WTC11 (cell line): Measurements from ENCODE around the gene EPX. TPM values are rescaled to one million over a fixed set of nuclear protein-coding genes. Genes with fewer than 3 reads are reported as not detected.

Source experiments
- AR ChIP-seq: fragments of 250-450 bp; sonication (Bioruptor Pico); IDR thresholded peaks from 2 replicates; pipeline ENCODE4 v1.9.0; 2021; ENCODE audit warnings: mild to moderate bottlenecking
- ATF2 ChIP-seq: sonication (generic); formaldehyde crosslinking; IDR thresholded peaks from 2 replicates; pipeline ENCODE4 v1.8.1; 2022; ENCODE audit warnings: low read depth, missing genetic modification reagents, borderline replicate concordance
- E2F5 ChIP-seq: sonication (generic); formaldehyde crosslinking; IDR thresholded peaks from 2 replicates; pipeline ENCODE4 v1.8.1; 2022; ENCODE audit warnings: mild to moderate bottlenecking, moderate library complexity, missing genetic modification reagents
- ERG ChIP-seq: fragments of 250-450 bp; sonication (Bioruptor Pico); IDR thresholded peaks from 2 replicates; pipeline ENCODE4 v1.8.0; 2021; ENCODE audit warnings: mild to moderate bottlenecking
- ESRRA ChIP-seq: sonication (generic); formaldehyde crosslinking; IDR thresholded peaks from 2 replicates; pipeline ENCODE4 v1.8.1; 2022; ENCODE audit warnings: mild to moderate bottlenecking, missing genetic modification reagents, borderline replicate concordance
- FOXK1 ChIP-seq: sonication (generic); formaldehyde crosslinking; IDR thresholded peaks from 2 replicates; pipeline ENCODE4 v1.8.0; 2022; ENCODE audit warnings: mild to moderate bottlenecking, moderate library complexity, missing genetic modification reagents
- GABPB1 ChIP-seq: sonication (generic); formaldehyde crosslinking; IDR thresholded peaks from 2 replicates; pipeline ENCODE4 v1.8.1; 2023; ENCODE audit warnings: mild to moderate bottlenecking, missing genetic modification reagents
- GRHL2 ChIP-seq: fragments of 250-450 bp; sonication (Bioruptor Pico); IDR thresholded peaks from 2 replicates; pipeline ENCODE4 v1.8.0; 2022; ENCODE audit warnings: mild to moderate bottlenecking, moderate library complexity; ENCODE audit not compliant: insufficient replicate concordance, severe bottlenecking
- JUN ChIP-seq: sonication (generic); formaldehyde crosslinking; IDR thresholded peaks from 2 replicates; pipeline ENCODE4 v1.8.0; 2023; ENCODE audit warnings: mild to moderate bottlenecking, missing genetic modification reagents
- KAT7 ChIP-seq: sonication (generic); formaldehyde crosslinking; IDR thresholded peaks from 2 replicates; pipeline ENCODE4 v1.8.1; 2023; ENCODE audit warnings: missing genetic modification reagents, mild to moderate bottlenecking, borderline replicate concordance
- MYBL2 ChIP-seq: sonication (generic); formaldehyde crosslinking; IDR thresholded peaks from 2 replicates; pipeline ENCODE4 v1.8.1; 2023; ENCODE audit warnings: mild to moderate bottlenecking, moderate library complexity, missing genetic modification reagents
- SMAD3 ChIP-seq: sonication (generic); formaldehyde crosslinking; IDR thresholded peaks from 2 replicates; pipeline ENCODE4 v1.8.0; 2022; ENCODE audit warnings: missing genetic modification reagents, mild to moderate bottlenecking, borderline replicate concordance
- SP1 ChIP-seq: sonication (generic); formaldehyde crosslinking; conservative IDR thresholded peaks from 2 replicates; pipeline ENCODE4 v1.8.1; 2022; ENCODE audit warnings: missing genetic modification reagents
- STAT6 ChIP-seq: sonication (generic); formaldehyde crosslinking; conservative IDR thresholded peaks from 2 replicates; pipeline ENCODE4 v1.8.1; 2023; ENCODE audit warnings: mild to moderate bottlenecking, low read depth, missing genetic modification reagents, moderate library complexity
- TEAD1 ChIP-seq: sonication (generic); formaldehyde crosslinking; IDR thresholded peaks from 2 replicates; pipeline ENCODE4 v1.8.0; 2022; ENCODE audit warnings: mild to moderate bottlenecking, missing genetic modification reagents
- TEAD4 ChIP-seq: sonication (generic); formaldehyde crosslinking; IDR thresholded peaks from 2 replicates; pipeline ENCODE4 v1.8.0; 2022; ENCODE audit warnings: mild to moderate bottlenecking, missing genetic modification reagents
- TP53 ChIP-seq: sonication (generic); formaldehyde crosslinking; IDR thresholded peaks from 2 replicates; pipeline ENCODE4 v1.8.1; 2023; ENCODE audit warnings: mild to moderate bottlenecking, missing genetic modification reagents
- ZBTB43 ChIP-seq: sonication (generic); formaldehyde crosslinking; IDR thresholded peaks from 2 replicates; pipeline ENCODE4 v1.8.1; 2023; ENCODE audit warnings: mild to moderate bottlenecking, missing genetic modification reagents
- ZMAT4 ChIP-seq: fragments of 250-450 bp; sonication (Bioruptor Pico); IDR thresholded peaks from 2 replicates; pipeline ENCODE4 v1.9.0; 2021; ENCODE audit warnings: mild to moderate bottlenecking
- ZNF232 ChIP-seq: sonication (generic); formaldehyde crosslinking; IDR thresholded peaks from 2 replicates; pipeline ENCODE4 v1.8.0; 2022; ENCODE audit warnings: mild to moderate bottlenecking, missing genetic modification reagents
- ZNF396 ChIP-seq: fragments of 250-450 bp; sonication (Bioruptor Pico); IDR thresholded peaks from 2 replicates; pipeline ENCODE4 v1.8.0; 2021; ENCODE audit warnings: mild to moderate bottlenecking, moderate library complexity, borderline replicate concordance
- ZNF532 ChIP-seq: fragments of 250-450 bp; sonication (Bioruptor Pico); IDR thresholded peaks from 2 replicates; pipeline ENCODE4 v1.9.0; 2021; ENCODE audit warnings: mild to moderate bottlenecking, borderline replicate concordance
- total RNA-seq: library from RNA; stranded (reverse); gene quantifications from 3 replicates; pipeline ENCODE4 v1.2.3, GENCODE V29; 2021

The EPX gene
- total RNA-seq, 1 experiment from 2014 or later, result not detected

GRCh38 chr17:58249270-58250133 lies 57.0 kb downstream of the EPX start (continued):
- TF ChIP-seq STAT6 (CRISPR knock-in tag) (no peak; the same call in 1 of the 2 replicates), ZBTB43 (CRISPR knock-in tag) (peak; percentile 99), TP53 (CRISPR knock-in tag) (peak; percentile 99), AR (no peak), ZNF232 (CRISPR knock-in tag) (peak; percentile 99), ZNF396 (CRISPR knock-in tag) (no peak), KAT7 (CRISPR knock-in tag) (no peak), ATF2 (CRISPR knock-in tag) (peak; percentile 86), TEAD4 (CRISPR knock-in tag) (peak; percentile 95), E2F5 (CRISPR knock-in tag) (peak; percentile 95), ESRRA (CRISPR knock-in tag) (peak; percentile 98), ZNF532 (CRISPR knock-in tag) (no peak), GRHL2 (no peak), FOXK1 (CRISPR knock-in tag) (peak; percentile 97), MYBL2 (CRISPR knock-in tag) (peak; percentile 96), ZMAT4 (CRISPR knock-in tag) (no peak), SMAD3 (CRISPR knock-in tag) (peak; percentile 99), GABPB1 (CRISPR knock-in tag) (peak; percentile 63; the same call in 1 of the 2 replicates), JUN (CRISPR knock-in tag) (peak; percentile 96), SP1 (CRISPR knock-in tag) (peak; percentile 53), TEAD1 (CRISPR knock-in tag) (peak; percentile 99), ERG (CRISPR knock-in tag) (no peak)
